HG02763 (cell line): Measurements from ENCODE around the gene SIVA1.

Experiments used
- ATAC-seq: cut with Tn5 transposase; IDR thresholded peaks from one replicate; pipeline ENCODE4 v1.9.1; 2021; ENCODE audit warnings: mild to moderate bottlenecking, moderate library complexity; ENCODE audit not compliant: unreplicated experiment

Gene SIVA1

GRCh38 chr14:104752735-104753527 lies at the start of gene SIVA1:
Gene SIVA1 (plus strand): TSS chr14:104753147. CDS start chr14:104753202, 55 bp downstream.
- ATAC-seq: peak; percentile 90

DNA sequence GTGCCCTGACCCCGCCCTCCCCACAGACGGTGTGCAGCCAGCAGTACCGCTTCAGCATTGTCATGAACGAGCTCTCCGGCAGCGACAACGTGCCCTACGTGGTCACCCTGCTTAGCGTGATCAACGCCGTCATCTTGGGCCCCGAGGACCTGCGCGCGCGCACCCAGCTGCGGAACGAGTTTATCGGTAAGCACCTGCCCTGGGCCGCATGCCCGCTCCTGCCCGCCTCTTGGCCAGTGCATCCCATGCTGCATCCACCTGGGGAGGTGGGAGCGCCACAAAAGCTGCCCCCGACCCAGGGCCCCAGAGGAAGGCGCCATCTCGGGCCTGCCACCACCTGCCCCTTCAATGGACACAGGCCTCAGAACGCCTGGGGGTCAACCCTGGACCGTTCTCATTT lies 49.7 kb upstream of the SIVA1 start:
- ATAC-seq: no peak

DNA sequence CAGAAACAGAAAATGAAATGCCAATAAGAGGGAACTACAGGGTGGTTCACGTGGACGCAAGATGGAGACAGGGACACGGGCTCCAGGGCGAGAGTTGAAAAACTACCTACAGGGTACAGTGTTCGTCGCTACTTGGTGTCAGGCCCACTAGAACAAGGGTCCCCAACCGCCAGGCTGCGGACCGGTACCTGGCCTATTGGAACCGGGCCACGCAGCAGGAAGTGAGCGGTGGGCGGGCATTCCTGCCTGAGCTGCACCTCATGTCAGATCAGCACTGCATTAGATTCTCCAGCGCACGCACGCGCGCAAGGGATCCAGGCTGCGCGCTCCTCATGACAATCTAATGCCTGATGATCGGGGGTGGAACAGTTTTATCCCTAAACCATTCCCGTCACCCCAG lies 48.7 kb upstream of the SIVA1 start:
- ATAC-seq: no peak

GRCh38 chr14:104705340-104706047 lies 47.5 kb upstream of the SIVA1 start:
- ATAC-seq: no peak

- ATAC-seq: no peak
Measured at GRCh38 chr14:104706733-104707607, 46.0 kb upstream of the SIVA1 start.

DNA sequence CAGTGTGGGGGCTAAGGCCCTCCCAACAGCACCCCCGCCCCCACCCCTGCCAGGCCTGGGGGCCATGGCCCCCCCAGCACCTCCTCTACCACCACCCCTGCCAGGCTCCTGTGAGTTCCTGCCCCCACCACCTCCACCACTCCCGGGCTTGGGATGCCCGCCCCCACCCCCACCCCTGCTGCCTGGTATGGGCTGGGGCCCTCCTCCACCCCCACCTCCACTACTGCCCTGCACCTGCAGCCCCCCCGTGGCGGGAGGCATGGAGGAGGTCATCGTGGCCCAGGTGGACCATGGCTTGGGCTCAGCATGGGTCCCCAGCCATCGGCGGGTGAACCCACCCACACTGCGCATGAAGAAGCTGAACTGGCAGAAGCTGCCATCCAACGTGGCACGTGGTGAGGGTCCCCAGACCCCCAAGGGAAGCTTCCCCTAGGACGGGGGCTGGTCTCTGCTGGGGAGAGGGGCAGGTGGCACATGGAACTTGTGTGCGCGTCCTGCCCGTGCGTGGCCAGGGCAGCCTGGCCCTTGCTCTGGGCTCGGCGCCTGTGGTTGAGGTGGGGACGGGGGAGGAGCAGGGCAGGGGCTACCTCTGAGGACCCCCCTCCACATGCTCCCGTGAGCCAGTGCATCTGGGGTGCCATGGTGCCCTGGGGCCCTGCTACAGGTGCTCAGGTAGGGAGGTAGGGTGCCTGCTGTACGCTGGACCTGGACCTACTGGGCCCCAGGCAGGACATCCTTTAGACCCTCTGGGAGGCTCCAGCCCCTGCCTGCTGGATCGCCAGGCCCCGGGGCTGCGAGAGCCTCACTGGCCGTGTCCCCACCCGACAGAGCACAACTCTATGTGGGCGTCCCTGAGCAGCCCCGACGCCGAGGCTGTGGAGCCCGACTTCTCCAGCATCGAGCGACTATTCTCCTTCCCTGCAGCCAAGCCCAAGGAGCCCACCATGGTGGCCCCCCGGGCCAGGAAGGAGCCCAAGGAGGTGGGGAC lies 45.0 kb upstream of the SIVA1 start:
- no peak for ATAC-seq

- ATAC-seq: no peak
Measured at GRCh38 chr14:104708606-104709268, 44.2 kb upstream of the SIVA1 start.

DNA sequence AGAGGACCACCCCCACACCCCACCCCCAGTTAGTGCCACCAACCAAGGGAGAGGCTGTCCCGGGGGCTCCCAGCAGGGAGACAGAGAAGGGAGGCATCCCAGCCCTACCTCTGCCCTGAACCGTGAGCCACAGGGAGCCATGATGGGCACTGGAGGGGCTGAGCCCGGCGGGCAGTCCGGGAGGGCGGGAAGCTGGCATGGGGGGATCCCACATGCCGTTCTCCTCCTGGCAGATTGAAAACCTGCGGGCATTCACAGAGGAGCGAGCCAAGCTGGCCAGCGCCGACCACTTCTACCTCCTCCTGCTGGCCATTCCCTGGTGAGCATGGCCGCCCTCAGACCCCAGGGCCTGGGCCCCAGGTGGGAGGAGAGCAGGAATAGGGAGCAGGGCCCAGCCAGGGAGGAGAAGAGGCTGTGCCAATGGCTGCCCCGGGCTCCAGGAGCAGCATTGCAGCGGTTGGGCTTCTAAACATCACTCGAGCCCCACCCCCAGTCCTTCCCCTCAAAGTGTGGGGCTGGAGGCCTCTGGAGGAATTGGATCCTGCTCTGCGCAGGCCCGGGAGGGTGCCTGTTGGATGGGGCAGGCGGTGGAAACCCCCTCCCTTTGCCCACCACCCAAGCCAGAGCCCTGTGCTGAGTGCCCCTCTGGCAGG lies 43.4 kb upstream of the SIVA1 start:
- ATAC-seq: no peak

GRCh38 chr14:104710071-104710735 lies 42.7 kb upstream of the SIVA1 start:
- no peak for ATAC-seq

DNA sequence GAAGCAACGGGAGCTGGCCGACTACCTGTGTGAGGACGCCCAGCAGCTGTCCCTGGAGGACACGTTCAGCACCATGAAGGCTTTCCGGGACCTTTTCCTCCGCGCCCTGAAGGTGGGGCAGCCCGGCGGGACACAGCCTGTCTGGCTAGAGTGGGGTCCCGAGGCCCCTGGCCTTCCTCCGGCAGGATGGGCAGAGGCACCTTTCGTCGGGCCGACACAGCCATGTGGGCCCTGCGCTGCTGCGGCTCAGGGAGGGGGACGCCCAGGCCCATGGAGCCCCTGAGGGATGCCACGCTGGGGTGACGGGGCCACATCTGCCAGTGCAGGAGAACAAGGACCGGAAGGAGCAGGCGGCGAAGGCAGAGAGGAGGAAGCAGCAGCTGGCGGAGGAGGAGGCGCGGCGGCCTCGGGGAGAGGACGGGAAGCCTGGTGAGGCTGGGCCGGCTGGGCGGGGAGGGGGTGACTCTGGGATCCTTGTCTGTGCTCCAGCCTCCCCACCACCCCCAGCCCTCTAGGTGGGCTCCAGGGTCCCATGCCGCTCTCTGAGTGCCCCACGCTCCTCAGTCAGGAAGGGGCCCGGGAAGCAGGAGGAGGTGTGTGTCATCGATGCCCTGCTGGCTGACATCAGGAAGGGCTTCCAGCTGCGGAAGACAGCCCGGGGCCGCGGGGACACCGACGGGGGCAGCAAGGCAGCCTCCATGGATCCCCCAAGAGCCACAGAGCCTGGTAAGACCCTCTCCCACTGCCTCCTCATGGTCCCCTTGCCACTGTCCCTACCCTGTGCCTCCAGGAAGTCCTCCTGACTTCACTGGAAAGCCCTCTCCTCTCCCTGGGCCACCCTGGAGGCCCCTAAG lies 39.8 kb upstream of the SIVA1 start:
- no peak for ATAC-seq

- no peak for ATAC-seq
Measured at GRCh38 chr14:104714066-104714465, 38.9 kb upstream of the SIVA1 start.

GRCh38 chr14:104714681-104715080 lies 38.3 kb upstream of the SIVA1 start:
- ATAC-seq: no peak

DNA sequence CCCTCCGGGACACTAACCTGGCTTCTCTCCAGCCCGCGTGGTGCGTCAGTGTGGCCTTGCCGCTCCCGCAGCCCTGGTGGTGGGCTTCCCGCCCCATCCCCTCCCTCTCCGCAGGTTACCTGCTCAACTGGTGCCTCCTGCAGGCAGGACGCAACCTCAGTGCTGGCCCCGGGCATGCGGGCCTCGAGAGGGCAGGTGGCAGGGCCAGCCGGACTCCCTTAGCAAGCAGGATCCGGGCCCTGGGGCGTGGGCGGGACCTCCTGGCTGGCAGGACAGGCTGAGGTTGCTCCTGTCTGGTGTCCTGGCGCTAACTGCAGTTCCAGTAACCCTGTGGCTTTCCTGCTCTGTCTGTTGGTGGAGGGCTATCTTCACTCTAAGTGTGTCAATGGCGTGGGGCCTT lies 37.5 kb upstream of the SIVA1 start:
- no peak for ATAC-seq

DNA sequence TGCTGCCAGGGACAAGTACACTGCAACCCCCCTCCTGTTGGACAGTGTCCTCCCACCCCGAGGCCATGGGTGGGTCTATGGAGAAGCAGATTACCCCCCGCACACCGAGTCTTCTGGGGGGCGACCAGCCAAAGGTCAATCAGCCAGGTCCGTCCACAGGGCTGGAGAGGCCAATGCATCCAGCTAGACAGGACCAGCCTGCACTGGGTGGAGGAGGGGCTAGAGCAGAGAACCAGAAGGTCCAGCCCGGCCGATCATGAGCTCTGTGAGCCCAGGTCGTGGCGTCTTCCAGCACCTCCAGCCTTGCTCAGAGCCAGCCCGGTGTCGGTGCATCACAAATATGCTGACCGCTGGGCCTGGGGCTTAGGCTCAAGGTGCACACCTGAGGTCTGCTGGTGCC lies 37.1 kb upstream of the SIVA1 start:
- ATAC-seq: no peak

DNA sequence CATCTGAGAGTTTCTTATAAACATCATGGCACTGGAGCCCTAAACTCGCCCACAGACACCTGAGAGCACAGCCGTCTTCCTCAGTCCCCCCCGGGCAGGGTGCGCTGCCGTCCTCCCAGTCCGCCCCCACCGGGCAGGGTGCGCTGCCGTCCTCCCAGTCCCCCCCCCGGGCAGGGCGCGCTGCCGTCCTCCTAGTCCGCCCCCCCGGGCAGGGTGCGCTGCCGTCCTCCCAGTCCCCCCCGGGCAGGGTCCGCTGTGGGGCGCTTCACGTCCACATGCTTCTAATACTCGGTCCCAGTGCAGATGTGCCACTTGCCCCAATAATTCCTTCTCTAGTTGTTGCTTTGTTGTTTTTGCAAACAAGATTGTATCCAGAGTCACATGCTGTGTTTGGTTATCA lies 35.8 kb upstream of the SIVA1 start:
- no peak for ATAC-seq

- no peak for ATAC-seq
Measured at GRCh38 chr14:104717646-104718045, 35.3 kb upstream of the SIVA1 start.

DNA sequence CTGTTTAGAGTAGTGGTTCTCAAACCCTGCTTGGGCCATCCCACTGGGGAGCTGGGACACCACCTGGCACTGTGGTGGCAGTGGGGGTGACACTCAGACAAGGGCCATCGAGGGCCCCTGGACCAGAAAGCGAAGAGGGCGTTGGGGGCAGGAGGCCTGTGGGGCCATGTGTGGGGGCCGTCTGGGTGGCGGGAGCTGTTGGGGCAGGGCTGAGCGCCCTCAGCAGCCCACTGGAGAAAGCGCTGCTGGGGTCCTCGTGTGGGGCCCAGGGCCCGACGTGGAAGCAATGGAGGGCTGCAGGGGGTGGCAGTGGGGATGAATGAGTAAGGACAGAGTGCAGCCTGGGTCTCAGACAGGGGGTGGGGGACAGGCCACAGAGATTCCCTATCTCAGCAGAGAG lies 34.8 kb upstream of the SIVA1 start:
- no peak for ATAC-seq

DNA sequence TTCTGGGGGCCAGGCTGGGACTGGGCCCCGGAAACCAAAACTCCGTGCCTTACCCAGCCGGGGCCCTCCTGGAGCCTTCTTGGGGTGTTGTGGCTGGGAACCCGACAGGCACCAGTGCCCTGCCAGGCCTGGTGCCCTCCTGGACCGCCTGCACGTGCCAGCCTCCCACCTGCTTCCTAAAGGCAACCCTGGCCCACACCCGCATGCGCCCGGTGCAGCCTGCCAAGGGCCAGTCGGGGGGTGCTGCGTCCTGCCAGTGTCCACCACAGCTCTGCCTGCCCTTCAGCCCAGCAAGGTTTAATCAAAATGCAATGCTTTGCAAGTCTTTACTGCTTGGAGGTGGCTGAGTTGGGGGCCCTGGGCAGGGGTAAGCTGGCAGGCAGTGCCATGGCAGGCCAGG lies 34.1 kb upstream of the SIVA1 start:
- ATAC-seq: no peak
